Measurements from ENCODE around the gene APOBEC3G. TPM values are rescaled to one million over a fixed set of nuclear protein-coding genes. Genes with fewer than 3 reads are reported as not detected.
"Not testable (repeated sequence)": the region's sequence is repeated elsewhere in the genome, so short reads cannot be mapped to it uniquely, and the experiment has no call there.

APOBEC3G gene
- total RNA-seq, 2 experiments from 2014 or later, result 146 to 196 TPM

DNA sequence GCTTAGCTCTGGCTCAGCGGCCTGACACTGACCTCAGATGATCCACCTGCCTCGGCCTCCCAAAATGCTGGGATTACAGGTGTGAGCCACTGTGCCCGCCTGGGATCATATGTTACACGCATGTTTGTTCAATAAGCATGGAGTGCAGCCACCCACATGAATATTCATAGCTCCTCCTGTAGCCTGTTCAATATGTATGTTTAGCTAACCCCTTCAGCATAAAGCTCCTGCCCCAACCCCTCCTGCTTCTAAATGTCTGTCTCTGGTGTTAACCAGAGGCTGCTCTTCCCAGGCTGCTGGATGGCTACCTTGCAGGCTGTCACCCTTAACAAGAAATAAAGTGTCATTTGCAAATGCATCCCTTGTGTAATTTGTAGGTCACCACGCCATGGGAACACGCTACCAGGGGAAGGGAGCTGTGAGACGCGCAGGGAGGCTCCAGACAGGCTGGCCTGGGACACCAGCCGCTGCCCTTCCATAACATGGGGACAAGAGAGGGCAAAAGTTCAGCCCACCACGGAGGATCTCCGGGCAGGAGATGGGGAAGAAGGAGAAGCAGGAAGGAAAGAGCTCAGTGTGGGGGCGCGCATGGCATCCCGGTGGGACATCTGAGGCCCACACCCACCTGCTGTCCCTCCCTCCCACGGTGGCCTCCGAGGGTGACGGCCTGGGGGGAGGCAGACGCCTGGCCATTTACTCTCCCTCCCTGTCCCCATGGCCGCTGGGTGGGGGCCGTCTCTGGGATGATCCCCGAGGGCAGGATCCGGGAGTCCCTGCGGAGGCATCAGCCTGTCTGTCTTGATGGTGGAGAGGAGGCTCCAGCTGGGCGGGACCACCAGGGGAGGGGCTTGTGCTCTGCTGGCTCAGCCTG, 685 bp upstream of the APOBEC3G start:
- CTCF ChIA-PET, result interaction anchor here (1.2 kb wide), 1 partner anchor 42 kb away, joined by 3 read pairs; no protein-coding TSS in a partner anchor
- Mint-ChIP-seq H3K4me1 (peaks cover 29% of the 10 kb centered on the region), H3K27ac (peak overlapping the region; percentile 44), H3K36me3 (peaks cover 29% of the 10 kb centered on the region), H3K4me3 (peak overlapping the region; percentile 68)
- ATAC-seq; H3K9me3 Mint-ChIP-seq (ENCODE audit: low read depth); DNase-seq; H3K27me3 Mint-ChIP-seq: not testable (repeated sequence)

DNA sequence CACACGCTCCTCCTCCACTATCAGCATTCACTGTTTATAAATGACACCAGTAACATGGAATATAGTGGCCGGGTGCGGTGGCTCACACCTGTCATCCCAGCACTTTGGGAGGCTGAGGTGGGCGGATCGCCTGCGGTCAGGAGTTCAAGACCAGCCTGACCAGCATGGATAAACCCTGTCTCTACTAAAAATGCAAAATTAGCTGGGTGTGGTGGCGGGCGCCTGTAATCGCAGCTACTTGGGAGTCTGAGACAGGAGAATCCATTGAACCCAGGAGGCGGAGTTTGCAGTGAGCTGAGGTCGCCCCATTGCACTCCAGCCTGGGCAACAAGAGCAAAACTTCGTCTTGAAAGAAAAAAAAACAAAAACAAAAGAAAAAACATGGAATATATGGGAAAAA, 837 bp downstream of the APOBEC3G start:
- CTCF ChIA-PET, result interaction anchor here (0.6 to 2.1 kb wide), 4 partner anchors 14 to 44 kb away, joined by 3 to 5 read pairs (median 3); no protein-coding TSS in a partner anchor
- not testable (repeated sequence) for H3K27me3 Mint-ChIP-seq; ATAC-seq; H3K9me3 Mint-ChIP-seq (ENCODE audit: low read depth); DNase-seq
- Mint-ChIP-seq H3K36me3 (peaks cover 44% of the 10 kb centered on the region), H3K27ac (peak overlapping the region; percentile 88), H3K4me1 (peaks cover 44% of the 10 kb centered on the region), H3K4me3 (peak overlapping the region; percentile 96)

DNA sequence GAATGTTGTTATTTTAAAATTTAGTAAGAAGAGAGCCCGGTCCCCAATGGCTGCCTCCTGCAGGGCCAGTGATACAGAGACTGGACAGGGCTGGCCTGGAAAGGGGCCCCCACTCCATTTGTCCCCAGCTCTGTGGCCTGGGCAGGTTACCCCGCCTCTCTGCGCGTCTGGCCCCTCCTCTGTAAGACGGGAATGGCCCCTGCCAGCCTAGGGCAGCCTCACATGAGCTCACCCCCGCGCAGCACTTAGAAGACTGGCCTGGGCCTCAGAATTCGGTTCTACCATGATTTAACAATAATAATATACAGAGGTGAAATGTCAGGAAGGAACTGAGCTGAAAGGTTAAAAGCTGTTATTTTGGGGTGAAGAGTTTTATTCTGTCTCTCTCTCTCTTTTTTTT, 1.3 kb downstream of the APOBEC3G start:
- Mint-ChIP-seq H3K36me3 (peaks cover 45% of the 10 kb centered on the region), H3K9me3 (ENCODE audit: low read depth) (no peaks in the 10 kb centered on the region), H3K4me3 (peak overlapping the region; percentile 96), H3K27me3 (no peaks in the 10 kb centered on the region), H3K4me1 (peaks cover 48% of the 10 kb centered on the region), H3K27ac (peak overlapping the region; percentile 88)
- CTCF ChIA-PET, result interaction anchor here (0.6 to 2.1 kb wide), 4 partner anchors 13 to 43 kb away, joined by 3 to 5 read pairs (median 3); no protein-coding TSS in a partner anchor
- no peak for ATAC-seq
- no peak for DNase-seq

DNA sequence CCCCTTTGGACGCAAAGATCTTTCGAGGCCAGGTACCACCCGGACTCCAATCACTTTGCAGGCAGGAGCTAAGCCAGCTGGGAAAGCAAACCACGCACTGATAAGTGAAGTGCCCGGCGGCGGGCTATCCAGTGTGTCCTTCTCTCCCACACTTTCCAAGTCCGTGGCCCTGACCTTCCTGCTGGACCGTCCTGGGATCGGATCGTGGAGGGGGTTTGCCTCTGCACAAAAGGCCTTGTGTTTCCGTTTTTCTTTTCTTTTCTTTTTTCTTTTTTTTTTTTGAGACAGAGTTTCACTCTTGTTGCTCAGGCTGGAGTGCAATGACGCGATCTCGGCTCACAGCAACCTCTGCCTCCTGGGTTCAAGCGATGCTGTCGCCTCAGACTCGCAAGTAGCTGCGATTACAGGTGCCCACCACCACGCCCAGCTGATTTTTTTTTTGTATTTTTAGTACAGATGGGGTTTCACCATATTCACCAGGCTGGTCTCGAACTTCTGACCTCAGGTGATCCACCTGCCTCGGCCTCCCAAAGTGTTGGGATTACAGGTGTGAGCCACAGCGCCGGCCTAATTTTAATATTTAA, 2.1 kb downstream of the APOBEC3G start:
- Mint-ChIP-seq H3K4me1 (peaks cover 55% of the 10 kb centered on the region), H3K27ac (peak overlapping the region; percentile 88), H3K36me3 (peaks cover 48% of the 10 kb centered on the region), H3K4me3 (peak overlapping the region; percentile 96)
- not testable (repeated sequence) for DNase-seq; ATAC-seq; H3K27me3 Mint-ChIP-seq; H3K9me3 Mint-ChIP-seq (ENCODE audit: low read depth)
- CTCF ChIA-PET, result interaction anchor here (0.7 to 2.1 kb wide), 5 partner anchors 13 to 695 kb away, joined by 3 to 5 read pairs (median 3); partner anchors contain the start of gene APOBEC3H

DNA sequence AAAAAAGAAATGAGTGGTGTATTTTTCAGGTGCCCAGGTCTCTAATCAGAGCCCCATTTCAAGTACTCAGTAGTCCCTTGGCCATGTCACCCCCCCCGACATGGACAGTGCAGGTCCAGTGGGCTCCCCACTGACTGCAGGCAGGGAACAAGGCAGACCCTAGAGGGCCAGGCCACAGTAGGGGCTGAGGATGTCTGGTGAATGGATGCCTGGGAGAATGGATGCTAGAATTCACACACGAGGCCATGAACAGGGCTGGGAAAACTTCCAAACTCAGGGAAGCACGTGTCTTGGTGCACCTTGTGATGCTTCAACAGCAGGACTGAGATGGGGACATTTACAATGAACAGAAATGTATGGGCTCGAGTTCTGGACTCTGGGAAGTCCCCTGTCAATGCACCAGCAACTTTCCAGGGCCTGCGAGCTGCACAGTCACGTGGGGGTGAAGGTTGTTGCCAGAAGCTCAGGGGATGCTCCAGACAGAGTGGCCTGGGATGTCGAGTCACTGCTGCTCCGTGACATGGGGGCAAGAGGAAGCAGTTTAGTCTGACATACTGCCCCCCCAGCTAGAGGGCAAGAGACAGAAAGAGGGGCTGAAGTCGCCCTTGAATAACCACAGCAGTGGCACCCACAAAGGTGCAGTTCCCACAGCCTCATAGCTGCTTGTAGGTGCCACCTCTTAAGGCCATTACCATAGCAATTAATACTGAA, 3.1 kb downstream of the APOBEC3G start:
- no peaks in the 10 kb centered on the region for H3K27me3 Mint-ChIP-seq
- ATAC-seq, result no peak
- H3K4me1 Mint-ChIP-seq, result peaks cover 60% of the 10 kb centered on the region
- peak overlapping the region; percentile 57 for H3K4me3 Mint-ChIP-seq
- H3K9me3 Mint-ChIP-seq (ENCODE audit: low read depth), result no peaks in the 10 kb centered on the region
- H3K27ac Mint-ChIP-seq, result peak overlapping the region; percentile 71
- no peak for DNase-seq
- CTCF ChIA-PET, result interaction anchor here (0.8 to 2.1 kb wide), 6 partner anchors 8 to 77 kb away, joined by 3 to 5 read pairs (median 4); partner anchors contain the start of gene APOBEC3H
- peaks cover 48% of the 10 kb centered on the region for H3K36me3 Mint-ChIP-seq

DNA sequence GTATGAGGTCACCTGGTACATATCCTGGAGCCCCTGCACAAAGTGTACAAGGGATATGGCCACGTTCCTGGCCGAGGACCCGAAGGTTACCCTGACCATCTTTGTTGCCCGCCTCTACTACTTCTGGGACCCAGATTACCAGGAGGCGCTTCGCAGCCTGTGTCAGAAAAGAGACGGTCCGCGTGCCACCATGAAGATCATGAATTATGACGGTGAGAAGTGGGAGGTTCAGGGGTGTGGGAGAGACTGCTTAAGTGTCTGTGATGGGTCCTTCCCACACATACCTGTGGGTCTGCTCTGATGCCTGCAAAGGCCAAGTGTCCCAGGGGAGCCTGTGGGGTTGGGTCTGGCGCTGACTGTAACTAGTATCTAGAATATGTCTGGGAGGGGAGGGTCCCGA, 3.9 kb downstream of the APOBEC3G start:
- peaks cover 51% of the 10 kb centered on the region for H3K36me3 Mint-ChIP-seq
- ATAC-seq (no peak), DNase-seq (no peak)
- H3K27ac Mint-ChIP-seq, result peak overlapping the region; percentile 71
- H3K9me3 Mint-ChIP-seq (ENCODE audit: low read depth), result no peaks in the 10 kb centered on the region
- H3K4me1 Mint-ChIP-seq, result peaks cover 67% of the 10 kb centered on the region
- CTCF ChIA-PET, result interaction anchor here (1.6 kb wide), 1 partner anchor 8 kb away, joined by 3 read pairs; no protein-coding TSS in a partner anchor
- H3K4me3 Mint-ChIP-seq, result peak overlapping the region; percentile 42
- H3K27me3 Mint-ChIP-seq, result no peaks in the 10 kb centered on the region

DNA sequence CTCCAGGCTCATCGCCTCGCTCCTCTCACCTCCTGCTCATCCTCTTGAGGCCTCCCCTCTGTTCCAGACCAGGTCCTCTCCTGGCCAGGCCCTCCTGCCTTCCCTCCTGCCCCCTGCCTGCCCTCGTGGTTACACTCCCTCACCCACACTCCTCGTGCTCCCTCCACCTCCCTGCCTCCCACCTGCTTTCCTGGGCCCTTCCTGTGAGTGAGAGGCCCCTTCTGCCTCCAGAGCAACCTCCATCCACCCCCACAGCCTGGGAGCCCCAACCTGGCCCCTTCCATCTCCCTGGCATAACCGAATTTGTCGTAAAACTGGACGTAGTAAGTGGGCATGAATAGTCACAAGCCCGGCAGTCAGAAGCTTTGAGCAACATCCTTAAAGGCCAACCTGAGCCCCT, 4.5 kb downstream of the APOBEC3G start:
- CTCF ChIA-PET, result no interaction called here
- peak overlapping the region; percentile 7 for H3K4me3 Mint-ChIP-seq
- H3K4me1 Mint-ChIP-seq, result peaks cover 69% of the 10 kb centered on the region
- no peaks in the 10 kb centered on the region for H3K27me3 Mint-ChIP-seq
- DNase-seq (no peak), ATAC-seq (no peak)
- peaks cover 56% of the 10 kb centered on the region for H3K36me3 Mint-ChIP-seq
- peak overlapping the region; percentile 71 for H3K27ac Mint-ChIP-seq
- no peaks in the 10 kb centered on the region for H3K9me3 Mint-ChIP-seq (ENCODE audit: low read depth)

DNA sequence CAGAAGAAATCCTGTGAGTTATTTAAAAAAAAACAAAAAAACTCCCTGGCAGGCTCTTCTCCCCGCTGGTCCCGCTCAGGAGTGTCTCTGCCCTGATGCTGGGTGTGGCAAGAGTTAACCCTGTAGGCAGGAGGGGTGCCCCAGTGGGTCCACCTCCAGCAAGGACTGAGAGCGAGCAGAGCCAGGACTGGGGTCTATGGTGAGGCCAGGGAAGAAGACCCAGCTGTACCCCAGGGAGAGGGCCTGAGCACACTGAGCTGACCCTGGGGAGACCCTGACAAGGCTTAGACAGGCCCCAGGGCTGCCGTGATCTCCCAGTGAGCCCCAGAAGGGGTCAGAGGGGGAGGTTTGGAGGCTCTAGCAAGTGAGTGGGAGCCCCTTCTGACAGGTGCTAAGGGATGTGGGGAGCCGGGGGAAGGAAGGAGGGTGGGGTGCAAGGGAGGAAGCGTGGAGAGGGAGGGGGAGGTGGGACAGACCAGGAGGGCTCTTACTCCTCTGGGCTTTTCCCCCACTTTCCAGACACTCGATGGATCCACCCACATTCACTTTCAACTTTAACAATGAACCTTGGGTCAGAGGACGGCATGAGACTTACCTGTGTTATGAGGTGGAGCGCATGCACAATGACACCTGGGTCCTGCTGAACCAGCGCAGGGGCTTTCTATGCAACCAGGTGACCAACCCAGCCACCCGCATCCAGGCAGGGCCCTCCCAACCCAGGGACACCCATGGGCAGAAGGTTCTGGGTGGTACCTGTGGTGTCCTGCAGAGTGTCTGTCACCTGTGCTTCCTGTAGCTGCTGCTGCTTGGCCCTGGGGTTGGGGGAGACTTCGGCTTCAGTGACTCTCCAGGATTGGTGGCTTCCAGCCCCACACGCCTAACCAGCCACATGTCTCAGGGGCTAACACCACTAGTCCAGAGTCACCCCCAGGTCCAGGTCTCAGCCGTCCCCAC, 6.4 kb downstream of the APOBEC3G start:
- no peak for DNase-seq
- no peaks in the 10 kb centered on the region for H3K27me3 Mint-ChIP-seq
- peaks cover 81% of the 10 kb centered on the region for H3K4me1 Mint-ChIP-seq
- CTCF ChIA-PET, result no interaction called here
- no peaks in the 10 kb centered on the region for H3K9me3 Mint-ChIP-seq (ENCODE audit: low read depth)
- no peak overlapping the region for H3K4me3 Mint-ChIP-seq
- H3K27ac Mint-ChIP-seq, result peak overlapping the region; percentile 68
- no peak for ATAC-seq
- peaks cover 52% of the 10 kb centered on the region for H3K36me3 Mint-ChIP-seq

DNA sequence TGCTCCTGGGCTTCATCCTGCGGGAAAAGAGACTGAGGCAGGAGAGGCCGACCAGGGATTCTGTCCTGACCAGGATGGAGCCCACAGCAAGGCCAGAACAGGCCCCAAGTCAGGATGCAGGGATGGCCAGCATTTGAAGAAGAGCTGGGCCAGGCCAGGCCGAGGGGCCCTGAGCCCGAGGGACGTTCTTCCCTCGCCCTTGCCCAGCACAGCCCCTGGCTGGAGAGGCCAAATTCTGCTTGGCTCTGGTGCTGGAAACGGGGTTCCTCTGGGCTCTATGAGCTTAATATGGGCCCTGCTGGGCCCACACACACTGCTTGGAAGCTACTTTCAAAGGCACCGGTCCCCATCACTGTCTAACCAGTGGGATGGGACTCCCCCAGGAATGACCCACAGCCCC, 7.6 kb downstream of the APOBEC3G start:
- peak overlapping the region; percentile 22 for H3K27ac Mint-ChIP-seq
- CTCF ChIA-PET, result no interaction called here
- no peak for DNase-seq
- peaks cover 49% of the 10 kb centered on the region for H3K36me3 Mint-ChIP-seq
- H3K27me3 Mint-ChIP-seq, result no peaks in the 10 kb centered on the region
- peaks cover 88% of the 10 kb centered on the region for H3K4me1 Mint-ChIP-seq
- H3K4me3 Mint-ChIP-seq, result no peak overlapping the region
- ATAC-seq, result no peak
- no peaks in the 10 kb centered on the region for H3K9me3 Mint-ChIP-seq (ENCODE audit: low read depth)

DNA sequence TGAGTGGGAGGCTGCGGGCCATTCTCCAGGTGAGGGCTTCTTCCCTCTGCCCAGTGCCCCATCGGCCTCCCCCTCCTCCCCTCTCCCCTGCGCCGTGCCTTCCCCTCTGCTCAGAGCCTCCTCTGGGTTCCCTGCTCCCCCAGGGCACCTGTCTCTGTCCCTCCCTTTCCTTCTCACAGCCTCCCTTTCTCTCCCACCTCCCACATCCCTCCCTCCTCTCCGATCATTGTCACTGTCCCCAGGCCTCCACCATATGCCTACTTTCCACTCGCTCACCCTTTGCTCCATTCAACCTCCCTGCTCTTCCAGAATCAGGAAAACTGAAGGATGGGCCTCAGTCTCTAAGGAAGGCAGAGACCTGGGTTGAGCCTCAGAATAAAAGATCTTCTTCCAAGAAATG, 10.0 kb downstream of the APOBEC3G start:
- ATAC-seq, result no peak
- Mint-ChIP-seq H3K9me3 (ENCODE audit: low read depth) (no peaks in the 10 kb centered on the region), H3K27me3 (no peaks in the 10 kb centered on the region), H3K27ac (peak overlapping the region; percentile 76), H3K4me1 (peaks cover 91% of the 10 kb centered on the region), H3K36me3 (peaks cover 27% of the 10 kb centered on the region), H3K4me3 (no peak overlapping the region)
- CTCF ChIA-PET, result interaction anchor here (1.6 kb wide), 1 partner anchor 11 kb away, joined by 4 read pairs; no protein-coding TSS in a partner anchor
- DNase-seq, result no peak

DNA sequence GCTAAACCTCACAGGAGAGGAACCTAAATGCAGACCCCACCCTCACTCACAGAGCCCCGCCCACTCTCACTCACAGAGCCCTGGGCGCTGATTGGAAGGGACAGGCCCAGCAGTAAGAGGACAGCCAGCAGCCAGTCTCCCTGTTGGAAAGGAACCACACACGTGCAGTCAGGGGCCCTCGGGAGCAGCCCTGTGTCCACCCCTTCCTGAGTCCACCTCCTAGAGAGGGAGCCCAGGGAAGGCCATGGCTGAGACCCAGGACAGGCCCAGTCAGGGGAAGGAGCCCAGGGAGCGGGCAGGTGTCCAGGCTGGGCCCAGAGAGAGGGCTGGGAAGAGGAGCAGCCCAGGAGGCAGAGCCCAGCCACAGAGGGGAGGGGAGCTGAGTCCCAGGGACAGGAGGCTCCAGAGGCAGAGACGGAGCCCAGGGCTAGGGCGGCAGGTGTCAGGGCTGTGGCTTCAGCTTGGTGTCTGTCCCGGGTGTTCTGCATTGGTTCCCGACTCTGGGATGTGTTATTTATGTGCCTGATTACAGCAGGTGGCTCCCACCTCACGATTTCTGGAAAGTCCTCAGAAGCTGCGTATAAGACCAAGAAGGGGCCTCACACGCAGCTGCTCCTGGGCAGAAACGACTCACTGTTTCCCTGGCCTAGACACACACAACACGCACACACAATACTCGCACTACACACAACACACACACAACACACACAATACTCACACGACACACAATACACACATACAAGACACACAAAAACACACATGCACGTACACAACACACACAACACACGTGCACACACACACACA, 11.0 kb downstream of the APOBEC3G start:
- peaks cover 20% of the 10 kb centered on the region for H3K36me3 Mint-ChIP-seq
- CTCF ChIA-PET, result interaction anchor here (1.4 to 1.6 kb wide), 2 partner anchors 8 to 10 kb away, joined by 3 to 4 read pairs; no protein-coding TSS in a partner anchor
- H3K4me1 Mint-ChIP-seq, result peaks cover 91% of the 10 kb centered on the region
- no peaks in the 10 kb centered on the region for H3K9me3 Mint-ChIP-seq (ENCODE audit: low read depth)
- H3K27me3 Mint-ChIP-seq, result no peaks in the 10 kb centered on the region
- ATAC-seq, result no peak
- no peak overlapping the region for H3K4me3 Mint-ChIP-seq
- H3K27ac Mint-ChIP-seq, result peak overlapping the region; percentile 99
- DNase-seq, result no peak

DNA sequence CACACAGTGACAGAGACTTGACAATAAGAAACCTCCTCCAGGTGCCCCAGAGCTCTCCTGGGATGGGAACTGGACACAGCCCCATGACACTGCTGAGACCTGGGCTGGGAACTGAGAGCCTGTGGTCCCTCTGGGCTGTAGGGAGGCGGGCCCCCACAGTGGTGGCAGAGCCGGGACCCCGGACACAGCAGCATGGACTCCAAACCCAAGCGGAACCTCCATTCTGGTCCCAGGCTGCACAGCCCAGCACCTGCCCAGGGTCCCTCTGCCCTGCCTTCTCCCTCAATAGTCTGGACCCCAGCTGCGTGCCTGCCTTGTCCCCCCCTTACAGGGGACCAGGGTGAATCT, 11.6 kb downstream of the APOBEC3G start:
- Mint-ChIP-seq H3K4me1 (peaks cover 90% of the 10 kb centered on the region), H3K9me3 (ENCODE audit: low read depth) (no peaks in the 10 kb centered on the region), H3K27ac (peak overlapping the region; percentile 99), H3K36me3 (peaks cover 20% of the 10 kb centered on the region), H3K27me3 (no peaks in the 10 kb centered on the region), H3K4me3 (no peak overlapping the region)
- ATAC-seq, result no peak
- CTCF ChIA-PET, result interaction anchor here (1.4 to 4.6 kb wide), 4 partner anchors 8 to 30 kb away, joined by 3 to 17 read pairs (median 5); no protein-coding TSS in a partner anchor
- no peak for DNase-seq
